Type B pancreatic cell (in vitro differentiated cells): ENCODE results near the gene ERBB2. TPM values are rescaled to one million over a fixed set of nuclear protein-coding genes. Genes with fewer than 3 reads are reported as not detected.

Source experiments
- DNase-seq: peaks from one replicate; pipeline ENCODE4 v3.0.0; 2021; ENCODE audit warnings: mixed read lengths; ENCODE audit not compliant: unreplicated experiment; ENCODE audit errors: extremely low spot score
- H3K27ac Mint-ChIP-seq: 2 replicates; pipeline ENCODE4 v1.8.0; 2021; ENCODE audit warnings: mild to moderate bottlenecking, mixed read lengths
- H3K27me3 Mint-ChIP-seq: 2 replicates; pipeline ENCODE4 v1.8.0; 2021; ENCODE audit warnings: mixed read lengths
- H3K36me3 Mint-ChIP-seq: 2 replicates; pipeline ENCODE4 v1.8.0; 2021; ENCODE audit warnings: mixed read lengths
- H3K4me1 Mint-ChIP-seq: one replicate; pipeline ENCODE4 v1.8.0; 2021; ENCODE audit warnings: mixed read lengths; ENCODE audit not compliant: unreplicated experiment
- H3K4me3 Mint-ChIP-seq: 2 replicates; pipeline ENCODE4 v1.8.0; 2021; ENCODE audit warnings: mild to moderate bottlenecking, mixed read lengths
- H3K9me3 Mint-ChIP-seq: 2 replicates; pipeline ENCODE4 v1.8.0; 2021; ENCODE audit warnings: mixed read lengths
- total RNA-seq: library from RNA; stranded (reverse); gene quantifications from 2 replicates; pipeline ENCODE4 v1.2.1, GENCODE V29; 2021; ENCODE audit warnings: low replicate concordance
- TF ChIP-seq, protein P1 (sequence below): fragments of 200-600 bp; sonication (generic); conservative IDR thresholded peaks from 2 replicates; pipeline ENCODE4 v1.5.0; 2021; ENCODE audit warnings: antibody characterized with exemption, mild to moderate bottlenecking

Gene ERBB2
- total RNA-seq, 1 donor from 2014 or later: 123 TPM

DNA sequence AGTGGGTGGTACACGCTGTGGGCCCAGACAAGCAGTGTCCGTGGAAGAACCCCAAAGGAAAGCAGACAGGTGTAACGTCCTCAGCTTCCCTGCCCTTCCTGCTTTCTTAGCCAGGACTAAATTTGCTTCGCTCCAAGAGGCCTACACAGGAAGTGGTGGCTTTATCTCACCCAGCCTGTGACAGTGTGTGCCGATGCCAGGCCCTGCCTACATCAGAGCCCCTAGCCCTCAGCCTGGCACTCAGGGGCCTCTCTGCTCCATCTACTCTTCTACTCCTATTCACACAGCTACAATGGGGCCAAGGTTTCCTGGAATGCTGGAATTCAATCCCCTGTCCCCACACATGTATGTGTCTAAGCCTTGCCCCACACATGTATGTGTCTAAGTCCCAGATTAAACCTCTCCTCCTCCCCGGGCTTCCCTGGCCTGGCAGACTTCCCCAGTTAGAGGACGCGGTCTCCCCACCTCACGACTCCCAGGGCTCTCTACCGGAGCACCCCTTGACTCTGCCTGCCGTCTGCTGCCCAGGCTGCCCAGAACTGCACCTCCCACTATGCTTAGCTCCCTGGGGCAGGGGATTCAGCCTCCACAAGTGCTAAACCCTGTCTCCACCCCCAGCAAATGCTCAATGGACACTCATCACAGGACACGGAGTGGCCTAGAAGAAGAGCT lies 20.2 kb upstream of the ERBB2 start:
- no peak overlapping the region for H3K27ac Mint-ChIP-seq
- H3K4me3 Mint-ChIP-seq: no peak overlapping the region
- H3K9me3 Mint-ChIP-seq: no peaks in the 10 kb centered on the region
- H3K4me1 Mint-ChIP-seq: peaks cover 10% of the 10 kb centered on the region
- no peaks in the 10 kb centered on the region for H3K36me3 Mint-ChIP-seq
- DNase-seq: no peak
- H3K27me3 Mint-ChIP-seq: no peaks in the 10 kb centered on the region
- TF ChIP-seq, protein P1, sequence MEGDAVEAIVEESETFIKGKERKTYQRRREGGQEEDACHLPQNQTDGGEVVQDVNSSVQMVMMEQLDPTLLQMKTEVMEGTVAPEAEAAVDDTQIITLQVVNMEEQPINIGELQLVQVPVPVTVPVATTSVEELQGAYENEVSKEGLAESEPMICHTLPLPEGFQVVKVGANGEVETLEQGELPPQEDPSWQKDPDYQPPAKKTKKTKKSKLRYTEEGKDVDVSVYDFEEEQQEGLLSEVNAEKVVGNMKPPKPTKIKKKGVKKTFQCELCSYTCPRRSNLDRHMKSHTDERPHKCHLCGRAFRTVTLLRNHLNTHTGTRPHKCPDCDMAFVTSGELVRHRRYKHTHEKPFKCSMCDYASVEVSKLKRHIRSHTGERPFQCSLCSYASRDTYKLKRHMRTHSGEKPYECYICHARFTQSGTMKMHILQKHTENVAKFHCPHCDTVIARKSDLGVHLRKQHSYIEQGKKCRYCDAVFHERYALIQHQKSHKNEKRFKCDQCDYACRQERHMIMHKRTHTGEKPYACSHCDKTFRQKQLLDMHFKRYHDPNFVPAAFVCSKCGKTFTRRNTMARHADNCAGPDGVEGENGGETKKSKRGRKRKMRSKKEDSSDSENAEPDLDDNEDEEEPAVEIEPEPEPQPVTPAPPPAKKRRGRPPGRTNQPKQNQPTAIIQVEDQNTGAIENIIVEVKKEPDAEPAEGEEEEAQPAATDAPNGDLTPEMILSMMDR: no peak

DNA sequence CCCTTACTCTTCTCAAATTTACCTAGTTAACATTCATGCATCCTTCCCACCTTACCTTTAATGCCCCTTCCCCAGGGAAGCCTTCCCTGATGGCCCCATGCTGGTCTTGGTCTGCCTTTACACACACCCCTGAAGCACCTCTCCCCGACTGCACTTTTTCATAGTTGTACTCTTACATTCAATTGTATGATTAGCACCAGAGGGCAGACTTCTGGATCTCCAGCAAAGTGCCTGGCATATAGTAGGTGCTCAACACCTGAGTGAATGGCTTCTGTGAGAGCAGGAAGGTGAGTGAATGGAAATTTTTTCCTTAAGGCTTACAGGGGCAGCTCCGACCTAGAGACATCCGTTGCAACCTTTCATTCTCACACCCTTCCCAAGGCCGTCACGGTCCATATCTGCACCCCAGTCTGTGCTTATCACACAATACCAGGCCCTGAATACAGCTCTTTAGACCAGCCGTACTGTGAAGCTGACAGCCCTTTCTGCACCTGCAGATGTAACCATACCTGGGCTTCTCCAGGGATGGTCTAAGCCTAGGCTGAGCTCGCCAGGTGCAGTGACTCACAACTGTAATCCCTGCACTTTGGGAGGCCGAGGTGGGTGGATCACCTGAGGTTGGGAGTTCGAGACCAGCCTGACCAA lies 16.4 kb upstream of the ERBB2 start:
- no peaks in the 10 kb centered on the region for H3K27me3 Mint-ChIP-seq
- H3K27ac Mint-ChIP-seq: peak overlapping the region; percentile 4
- H3K36me3 Mint-ChIP-seq: peaks cover 7% of the 10 kb centered on the region
- TF ChIP-seq, protein P1: no peak
- DNase-seq: no peak
- H3K4me1 Mint-ChIP-seq: peaks cover 8% of the 10 kb centered on the region
- peaks cover 4% of the 10 kb centered on the region for H3K9me3 Mint-ChIP-seq
- H3K4me3 Mint-ChIP-seq: no peak overlapping the region

DNA sequence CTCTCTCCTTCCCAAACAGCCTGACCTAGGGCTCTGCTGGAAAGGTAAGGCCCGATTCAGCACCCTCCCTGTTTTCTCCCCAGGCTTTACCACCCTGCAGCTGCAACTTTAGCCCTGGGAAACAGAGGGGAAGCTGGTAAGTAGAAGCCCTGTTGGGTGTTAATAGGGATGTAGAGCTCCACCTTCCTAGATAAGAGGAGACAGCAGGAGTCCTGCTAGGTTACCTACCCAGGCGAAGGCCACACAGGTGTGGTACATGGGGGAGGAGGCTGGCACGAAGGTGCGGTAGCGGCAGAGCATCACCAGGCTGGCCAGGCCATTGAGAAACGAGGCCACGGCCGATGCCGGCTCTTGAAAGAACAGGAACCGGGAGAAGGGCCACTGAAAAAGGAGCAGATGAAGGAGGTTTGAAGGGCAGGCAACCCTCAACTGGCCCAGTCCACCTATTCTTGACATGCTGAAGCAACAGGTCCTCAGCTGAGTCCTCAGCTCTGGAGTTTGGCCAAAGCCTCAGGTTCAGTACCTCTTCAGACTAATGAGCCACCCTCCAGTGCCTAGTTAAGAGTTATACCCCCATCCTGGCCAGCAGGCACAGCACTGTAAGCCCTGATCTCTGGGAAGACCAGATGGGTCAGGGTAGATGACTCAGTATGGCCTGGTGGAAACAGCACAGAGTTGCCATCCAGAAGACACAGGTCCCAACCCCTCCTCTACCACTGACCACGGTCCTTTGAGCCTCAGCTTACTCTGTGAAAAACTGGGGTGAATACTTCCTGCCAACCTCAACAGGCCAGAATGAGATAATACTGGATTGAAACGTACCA lies 15.3 kb upstream of the ERBB2 start:
- Mint-ChIP-seq H3K4me3 (no peak overlapping the region), H3K27me3 (no peaks in the 10 kb centered on the region), H3K36me3 (peaks cover 7% of the 10 kb centered on the region), H3K9me3 (peaks cover 4% of the 10 kb centered on the region), H3K4me1 (peaks cover 16% of the 10 kb centered on the region), H3K27ac (no peak overlapping the region)
- TF ChIP-seq, protein P1: no peak
- no peak for DNase-seq

DNA sequence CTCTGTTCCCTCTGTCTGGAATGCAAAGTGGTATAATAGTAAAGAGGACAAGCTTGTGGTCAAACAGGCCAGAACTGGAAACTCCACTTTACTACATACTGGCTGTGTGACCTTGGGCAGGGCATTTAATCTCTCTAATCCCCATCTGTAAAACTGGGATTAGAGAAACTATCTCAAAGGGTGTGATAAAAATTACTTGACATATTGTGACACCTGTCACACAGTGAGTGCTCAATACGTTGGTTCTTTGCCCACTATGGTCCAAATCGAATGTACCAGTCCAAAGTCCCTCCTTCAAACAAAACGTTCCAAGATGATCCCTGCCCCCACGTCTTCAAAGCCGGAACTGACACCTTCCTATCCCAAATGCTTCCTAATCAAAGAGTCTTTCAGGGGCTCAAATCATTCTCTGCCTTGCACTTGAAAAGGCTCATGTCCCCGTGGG lies 12.7 kb upstream of the ERBB2 start:
- no peaks in the 10 kb centered on the region for H3K27me3 Mint-ChIP-seq
- peaks cover 16% of the 10 kb centered on the region for H3K4me1 Mint-ChIP-seq
- H3K36me3 Mint-ChIP-seq: peaks cover 7% of the 10 kb centered on the region
- TF ChIP-seq, protein P1: no peak
- DNase-seq: no peak
- peak overlapping the region; percentile 99 for H3K4me3 Mint-ChIP-seq
- H3K27ac Mint-ChIP-seq: peak overlapping the region; percentile 97
- H3K9me3 Mint-ChIP-seq: peaks cover 4% of the 10 kb centered on the region

DNA sequence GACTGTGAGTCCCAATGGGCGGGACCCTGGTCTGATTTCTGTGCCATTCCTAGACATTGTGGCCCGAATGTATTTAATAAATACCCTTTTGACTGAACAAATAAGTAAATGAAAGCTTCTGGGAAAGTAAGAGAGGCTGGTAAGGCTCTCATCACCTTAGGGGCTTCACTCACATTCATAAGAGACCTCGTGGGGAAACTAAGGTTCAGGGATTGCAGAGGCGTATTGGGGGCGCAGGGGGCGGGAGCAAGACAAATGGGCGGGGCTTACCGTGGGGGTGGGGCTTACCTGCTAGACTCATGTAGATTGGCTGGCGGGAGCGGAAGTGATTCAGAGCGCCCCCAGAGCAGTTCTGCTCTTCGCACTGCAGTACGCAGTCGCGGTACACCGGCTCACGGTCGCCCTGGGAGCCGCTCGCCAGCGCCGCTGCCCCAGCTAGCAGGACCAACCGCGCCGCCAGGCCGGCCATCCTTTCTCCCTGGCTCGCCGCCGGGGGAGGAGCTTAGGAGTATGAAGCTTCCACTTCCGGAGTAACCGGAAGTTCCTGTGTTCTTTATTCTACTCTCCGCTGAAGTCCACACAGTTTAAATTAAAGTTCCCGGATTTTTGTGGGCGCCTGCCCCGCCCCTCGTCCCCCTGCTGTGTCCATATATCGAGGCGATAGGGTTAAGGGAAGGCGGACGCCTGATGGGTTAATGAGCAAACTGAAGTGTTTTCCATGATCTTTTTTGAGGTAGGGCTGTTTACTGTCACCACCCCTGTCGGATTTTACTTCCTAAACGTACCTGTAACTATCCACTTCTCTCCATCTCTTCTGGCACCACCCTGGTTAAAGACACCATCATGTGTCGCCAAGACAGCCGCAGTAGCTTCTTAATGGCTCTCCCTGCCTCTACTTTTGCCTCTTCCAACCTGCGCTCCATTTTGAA lies 12.1 kb upstream of the ERBB2 start, which contains the start of gene PGAP3:
Gene PGAP3, minus strand, starts transcription at position 512 of the 929 bp plus-strand sequence. Its CDS starts 43 bp downstream, at position 469.
- H3K9me3 Mint-ChIP-seq: peaks cover 4% of the 10 kb centered on the region
- peaks cover 16% of the 10 kb centered on the region for H3K4me1 Mint-ChIP-seq
- no peaks in the 10 kb centered on the region for H3K27me3 Mint-ChIP-seq

More for the DNA sequence above, 12.1 kb upstream of the ERBB2 start, which contains the start of gene PGAP3:
- peak within 1 kb of the TSS; percentile 99 for H3K4me3 Mint-ChIP-seq
- H3K27ac Mint-ChIP-seq: peak within 1 kb of the TSS; percentile 97
- peaks cover 7% of the 10 kb centered on the region for H3K36me3 Mint-ChIP-seq
- DNase-seq: peak; percentile 86
- TF ChIP-seq, protein P1: peak; percentile 16
